Measurements from ENCODE around the gene SCAPER.
"Not testable (repeated sequence)": the region's sequence is repeated elsewhere in the genome, so short reads cannot be mapped to it uniquely, and the experiment has no call there.

- TF ChIP-seq, protein P1, sequence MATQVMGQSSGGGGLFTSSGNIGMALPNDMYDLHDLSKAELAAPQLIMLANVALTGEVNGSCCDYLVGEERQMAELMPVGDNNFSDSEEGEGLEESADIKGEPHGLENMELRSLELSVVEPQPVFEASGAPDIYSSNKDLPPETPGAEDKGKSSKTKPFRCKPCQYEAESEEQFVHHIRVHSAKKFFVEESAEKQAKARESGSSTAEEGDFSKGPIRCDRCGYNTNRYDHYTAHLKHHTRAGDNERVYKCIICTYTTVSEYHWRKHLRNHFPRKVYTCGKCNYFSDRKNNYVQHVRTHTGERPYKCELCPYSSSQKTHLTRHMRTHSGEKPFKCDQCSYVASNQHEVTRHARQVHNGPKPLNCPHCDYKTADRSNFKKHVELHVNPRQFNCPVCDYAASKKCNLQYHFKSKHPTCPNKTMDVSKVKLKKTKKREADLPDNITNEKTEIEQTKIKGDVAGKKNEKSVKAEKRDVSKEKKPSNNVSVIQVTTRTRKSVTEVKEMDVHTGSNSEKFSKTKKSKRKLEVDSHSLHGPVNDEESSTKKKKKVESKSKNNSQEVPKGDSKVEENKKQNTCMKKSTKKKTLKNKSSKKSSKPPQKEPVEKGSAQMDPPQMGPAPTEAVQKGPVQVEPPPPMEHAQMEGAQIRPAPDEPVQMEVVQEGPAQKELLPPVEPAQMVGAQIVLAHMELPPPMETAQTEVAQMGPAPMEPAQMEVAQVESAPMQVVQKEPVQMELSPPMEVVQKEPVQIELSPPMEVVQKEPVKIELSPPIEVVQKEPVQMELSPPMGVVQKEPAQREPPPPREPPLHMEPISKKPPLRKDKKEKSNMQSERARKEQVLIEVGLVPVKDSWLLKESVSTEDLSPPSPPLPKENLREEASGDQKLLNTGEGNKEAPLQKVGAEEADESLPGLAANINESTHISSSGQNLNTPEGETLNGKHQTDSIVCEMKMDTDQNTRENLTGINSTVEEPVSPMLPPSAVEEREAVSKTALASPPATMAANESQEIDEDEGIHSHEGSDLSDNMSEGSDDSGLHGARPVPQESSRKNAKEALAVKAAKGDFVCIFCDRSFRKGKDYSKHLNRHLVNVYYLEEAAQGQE (IDR thresholded peaks at IDR 0.05; ENCODE audit: insufficient read depth in 1 of 2, low read depth in 2 of 2, low read length in 1 of 2), result not testable (repeated sequence)
- TF ChIP-seq, protein P2, sequence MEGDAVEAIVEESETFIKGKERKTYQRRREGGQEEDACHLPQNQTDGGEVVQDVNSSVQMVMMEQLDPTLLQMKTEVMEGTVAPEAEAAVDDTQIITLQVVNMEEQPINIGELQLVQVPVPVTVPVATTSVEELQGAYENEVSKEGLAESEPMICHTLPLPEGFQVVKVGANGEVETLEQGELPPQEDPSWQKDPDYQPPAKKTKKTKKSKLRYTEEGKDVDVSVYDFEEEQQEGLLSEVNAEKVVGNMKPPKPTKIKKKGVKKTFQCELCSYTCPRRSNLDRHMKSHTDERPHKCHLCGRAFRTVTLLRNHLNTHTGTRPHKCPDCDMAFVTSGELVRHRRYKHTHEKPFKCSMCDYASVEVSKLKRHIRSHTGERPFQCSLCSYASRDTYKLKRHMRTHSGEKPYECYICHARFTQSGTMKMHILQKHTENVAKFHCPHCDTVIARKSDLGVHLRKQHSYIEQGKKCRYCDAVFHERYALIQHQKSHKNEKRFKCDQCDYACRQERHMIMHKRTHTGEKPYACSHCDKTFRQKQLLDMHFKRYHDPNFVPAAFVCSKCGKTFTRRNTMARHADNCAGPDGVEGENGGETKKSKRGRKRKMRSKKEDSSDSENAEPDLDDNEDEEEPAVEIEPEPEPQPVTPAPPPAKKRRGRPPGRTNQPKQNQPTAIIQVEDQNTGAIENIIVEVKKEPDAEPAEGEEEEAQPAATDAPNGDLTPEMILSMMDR (IDR thresholded peaks at IDR 0.05), result not testable (repeated sequence)
- not testable (repeated sequence) for TF ChIP-seq POLR2AphosphoS5 (IDR thresholded peaks at IDR 0.05; ENCODE audit: low read depth, low read length); SIN3A (IDR thresholded peaks at IDR 0.05; ENCODE audit: borderline replicate concordance, insufficient read depth, low read depth, low read length); TCF7L2 (IDR thresholded peaks at IDR 0.05; ENCODE audit: low read depth, low read length)
Measured at GRCh38 chr15:76692546-76692945, 212.6 kb downstream of the SCAPER start.
